ENCODE measurements around the gene PXMP2. TPM values are rescaled to one million over a fixed set of nuclear protein-coding genes. Genes with fewer than 3 reads are reported as not detected.
A peak's percentile ranks its signal among the peaks of the same experiment; 100 is the strongest.

PXMP2 gene
- total RNA-seq, 1 donor = 19.2 TPM

- TF ChIP-seq CTCF (IDR thresholded peaks at IDR 0.05; ENCODE audit: insufficient read depth, low read length) = no peak
- H3K4me3 ChIP-seq (ENCODE audit: low read depth, low read length) = no peak overlapping the region
- peak; percentile 4 for DNase-seq (ENCODE audit: low read depth)
Observed at GRCh38 chr12:132729541-132730320, 42.3 kb downstream of the PXMP2 start.

- no peak overlapping the region for H3K4me3 ChIP-seq (ENCODE audit: low read depth, low read length)
- no peak for DNase-seq (ENCODE audit: low read depth)
- TF ChIP-seq CTCF (IDR thresholded peaks at IDR 0.05; ENCODE audit: insufficient read depth, low read length) = no peak
Observed at GRCh38 chr12:132730353-132730752, 43.0 kb downstream of the PXMP2 start.

- H3K4me3 ChIP-seq (ENCODE audit: low read depth, low read length) = no peak overlapping the region
- no peak for DNase-seq (ENCODE audit: low read depth)
- TF ChIP-seq CTCF (IDR thresholded peaks at IDR 0.05; ENCODE audit: insufficient read depth, low read length) = no peak
Observed at GRCh38 chr12:132731574-132731973, 44.2 kb downstream of the PXMP2 start.

GRCh38 chr12:132734206-132734605 is 46.8 kb downstream of the PXMP2 start:
- no peak for TF ChIP-seq CTCF (IDR thresholded peaks at IDR 0.05; ENCODE audit: insufficient read depth, low read length)
- DNase-seq (ENCODE audit: low read depth) = no peak
- H3K4me3 ChIP-seq (ENCODE audit: low read depth, low read length) = no peak overlapping the region

GRCh38 chr12:132735496-132735895 is 48.1 kb downstream of the PXMP2 start:
- H3K4me3 ChIP-seq (ENCODE audit: low read depth, low read length) = no peak overlapping the region
- no peak for DNase-seq (ENCODE audit: low read depth)
- no peak for TF ChIP-seq CTCF (IDR thresholded peaks at IDR 0.05; ENCODE audit: insufficient read depth, low read length)

GRCh38 chr12:132736378-132736777 is 49.0 kb downstream of the PXMP2 start:
- DNase-seq (ENCODE audit: low read depth) = no peak
- no peak for TF ChIP-seq CTCF (IDR thresholded peaks at IDR 0.05; ENCODE audit: insufficient read depth, low read length)
- H3K4me3 ChIP-seq (ENCODE audit: low read depth, low read length) = no peak overlapping the region

GRCh38 chr12:132736913-132737312 is 49.5 kb downstream of the PXMP2 start:
- no peak for TF ChIP-seq CTCF (IDR thresholded peaks at IDR 0.05; ENCODE audit: insufficient read depth, low read length)
- no peak overlapping the region for H3K4me3 ChIP-seq (ENCODE audit: low read depth, low read length)
- no peak for DNase-seq (ENCODE audit: low read depth)

Measured in fibroblast of the aortic adventitia (primary cell).